OCI-LY1 (cell line): ENCODE measurements around the gene ADAM12.

Experiments
- H2AFZ ChIP-seq: fragments of 200-600 bp; sonication (generic), shearing (Covaris generic); 2 replicates; pipeline ENCODE4 v1.6.0; 2014; ENCODE audit warnings: antibody characterized with exemption, mild to moderate bottlenecking, low read length
- H3F3A ChIP-seq: fragments of 200-600 bp; sonication (generic), shearing (Covaris generic); 2 replicates; pipeline ENCODE4 v1.6.0; 2014; ENCODE audit warnings: mild to moderate bottlenecking, antibody characterized with exemption, low read length, moderate library complexity; ENCODE audit not compliant: insufficient read depth
- H3K27ac ChIP-seq: fragments of 200-600 bp; sonication (generic); 2 replicates; pipeline ENCODE4 v1.5.1; 2014; ENCODE audit warnings: low read length, mixed run types, mild to moderate bottlenecking, low read depth; ENCODE audit not compliant: poor library complexity, severe bottlenecking
- H3K27me3 ChIP-seq: fragments of 200-600 bp; sonication (generic); 2 replicates; pipeline ENCODE4 v1.6.0; 2014; ENCODE audit warnings: antibody characterized with exemption, mild to moderate bottlenecking, low read length, moderate library complexity; ENCODE audit not compliant: insufficient read depth
- H3K36me3 ChIP-seq: fragments of 200-600 bp; sonication (generic); 2 replicates; pipeline ENCODE4 v1.6.1; 2014; ENCODE audit warnings: mild to moderate bottlenecking, antibody characterized with exemption, low read length, moderate library complexity, mixed read lengths; ENCODE audit not compliant: insufficient read depth
- H3K4me1 ChIP-seq: fragments of 200-600 bp; sonication (generic); 2 replicates; pipeline ENCODE4 v1.5.1; 2014; ENCODE audit warnings: mild to moderate bottlenecking, low read length, moderate library complexity; ENCODE audit not compliant: insufficient read depth, severe bottlenecking
- H3K4me2 ChIP-seq: fragments of 200-600 bp; sonication (generic), shearing (Covaris generic); 2 replicates; pipeline ENCODE4 v1.6.1; 2014; ENCODE audit warnings: low read length
- H3K4me3 ChIP-seq: fragments of 200-600 bp; sonication (generic); 2 replicates; pipeline ENCODE4 v1.5.1; 2014; ENCODE audit warnings: low read length, low read depth, mild to moderate bottlenecking, mixed read lengths; ENCODE audit not compliant: poor library complexity, severe bottlenecking
- H3K79me2 ChIP-seq: fragments of 200-600 bp; shearing (Covaris generic); 2 replicates; pipeline ENCODE4 v1.6.1; 2016; ENCODE audit warnings: mixed run types, low read length, mixed read lengths; ENCODE audit not compliant: insufficient read depth
- H3K9ac ChIP-seq: fragments of 200-600 bp; sonication (generic), shearing (Covaris generic); 2 replicates; pipeline ENCODE4 v1.6.1; 2014; ENCODE audit warnings: mild to moderate bottlenecking, low read length, mixed read lengths
- H3K9me2 ChIP-seq: fragments of 200-600 bp; sonication (generic), shearing (Covaris generic); 2 replicates; pipeline ENCODE4 v1.6.1; 2014; ENCODE audit warnings: low read depth, mild to moderate bottlenecking, low read length, mixed read lengths
- H3K9me3 ChIP-seq: fragments of 200-600 bp; shearing (Covaris generic); 2 replicates; pipeline ENCODE4 v1.6.1; 2014; ENCODE audit warnings: low read length, mixed read lengths
- H4K20me1 ChIP-seq: fragments of 200-600 bp; sonication (generic), shearing (Covaris generic); 2 replicates; pipeline ENCODE4 v1.6.0; 2016; ENCODE audit warnings: mild to moderate bottlenecking, low read length; ENCODE audit not compliant: insufficient read depth
- EZH2 ChIP-seq: fragments of 200-600 bp; sonication (generic), shearing (Covaris generic); IDR thresholded peaks from 2 replicates; pipeline ENCODE4 v1.8.0; 2017; ENCODE audit warnings: borderline replicate concordance, mixed run types, mild to moderate bottlenecking, antibody characterized with exemption, low read length, moderate library complexity, mixed read lengths
- TF ChIP-seq, protein P1 (sequence below): fragments of 200-600 bp; sonication (generic), shearing (Covaris generic); IDR thresholded peaks from 2 replicates; pipeline ENCODE4 v1.5.1; 2017; ENCODE audit warnings: mild to moderate bottlenecking, antibody characterized with exemption, low read length, moderate library complexity, mixed read lengths

The ADAM12 gene

DNA sequence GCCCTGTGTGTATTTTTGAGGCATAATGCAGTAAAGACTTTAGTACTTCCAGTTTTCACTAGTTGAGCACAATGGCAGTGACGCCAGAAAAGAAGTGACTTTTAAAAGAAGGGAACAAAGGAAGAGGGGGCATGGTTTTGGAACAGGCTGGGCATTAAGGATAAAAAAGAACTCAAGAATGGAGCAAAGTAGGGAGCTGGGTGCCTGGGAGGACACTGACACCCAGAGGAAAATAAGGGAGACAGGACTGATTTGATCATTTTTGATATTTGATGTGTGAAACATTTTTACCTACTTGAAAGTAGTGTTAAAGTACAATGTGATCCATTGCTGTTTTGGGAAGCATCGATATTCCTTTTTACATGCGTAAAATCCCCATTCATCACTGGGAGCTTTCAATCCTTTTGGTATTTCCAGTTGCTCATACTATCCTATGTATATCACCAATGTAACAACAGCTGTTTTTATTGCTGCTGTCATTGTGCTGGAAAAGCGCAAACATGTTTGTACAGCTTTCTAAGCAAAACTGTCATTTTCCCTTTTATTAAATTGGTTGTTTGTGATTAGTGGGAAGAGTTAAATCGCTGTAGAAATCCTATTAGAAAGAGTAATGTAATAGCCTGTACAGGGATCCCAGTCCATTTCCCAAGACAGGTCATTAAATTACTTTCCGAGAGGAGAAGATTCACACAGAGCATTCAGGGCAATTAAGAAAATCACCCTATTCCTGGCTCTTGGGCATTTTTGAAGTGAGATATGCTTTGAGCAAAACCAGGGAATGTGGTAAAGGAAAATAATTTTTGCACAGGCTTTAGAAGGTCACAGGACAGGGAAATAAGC, 85.2 kb downstream of the ADAM12 start:
- Histone ChIP-seq H3K27me3 (no peaks in the 10 kb centered on the region), H2AFZ (no peak overlapping the region), H3K79me2 (no peaks in the 10 kb centered on the region), H3K9me2 (no peaks in the 10 kb centered on the region), H4K20me1 (no peaks in the 10 kb centered on the region), H3K36me3 (no peaks in the 10 kb centered on the region), H3K4me2 (no peak overlapping the region), H3K4me3 (no peak overlapping the region), H3K27ac (no peak overlapping the region), H3F3A (no peaks in the 10 kb centered on the region), H3K4me1 (no peaks in the 10 kb centered on the region), H3K9me3 (no peaks in the 10 kb centered on the region), H3K9ac (no peak overlapping the region)
- TF ChIP-seq, protein P1, sequence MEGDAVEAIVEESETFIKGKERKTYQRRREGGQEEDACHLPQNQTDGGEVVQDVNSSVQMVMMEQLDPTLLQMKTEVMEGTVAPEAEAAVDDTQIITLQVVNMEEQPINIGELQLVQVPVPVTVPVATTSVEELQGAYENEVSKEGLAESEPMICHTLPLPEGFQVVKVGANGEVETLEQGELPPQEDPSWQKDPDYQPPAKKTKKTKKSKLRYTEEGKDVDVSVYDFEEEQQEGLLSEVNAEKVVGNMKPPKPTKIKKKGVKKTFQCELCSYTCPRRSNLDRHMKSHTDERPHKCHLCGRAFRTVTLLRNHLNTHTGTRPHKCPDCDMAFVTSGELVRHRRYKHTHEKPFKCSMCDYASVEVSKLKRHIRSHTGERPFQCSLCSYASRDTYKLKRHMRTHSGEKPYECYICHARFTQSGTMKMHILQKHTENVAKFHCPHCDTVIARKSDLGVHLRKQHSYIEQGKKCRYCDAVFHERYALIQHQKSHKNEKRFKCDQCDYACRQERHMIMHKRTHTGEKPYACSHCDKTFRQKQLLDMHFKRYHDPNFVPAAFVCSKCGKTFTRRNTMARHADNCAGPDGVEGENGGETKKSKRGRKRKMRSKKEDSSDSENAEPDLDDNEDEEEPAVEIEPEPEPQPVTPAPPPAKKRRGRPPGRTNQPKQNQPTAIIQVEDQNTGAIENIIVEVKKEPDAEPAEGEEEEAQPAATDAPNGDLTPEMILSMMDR = no peak
- TF ChIP-seq EZH2 = no peak

DNA sequence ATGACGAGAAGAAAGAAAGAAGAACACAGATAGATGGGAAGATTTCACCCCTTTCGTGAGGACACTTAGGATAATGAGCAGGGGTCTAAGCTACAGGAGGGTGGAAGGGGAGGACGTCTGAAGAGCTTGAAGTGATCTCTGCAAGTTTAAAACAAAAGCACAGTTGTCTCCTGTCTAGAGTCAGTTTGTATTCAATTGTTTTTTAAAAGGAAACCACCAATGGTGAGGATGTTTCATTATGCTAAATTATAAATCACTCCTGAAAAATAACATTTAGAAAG, 85.9 kb downstream of the ADAM12 start:
- TF ChIP-seq EZH2 = no peak
- TF ChIP-seq, protein P1 = no peak
- Histone ChIP-seq H3K4me2 (no peak overlapping the region), H3K27me3 (no peaks in the 10 kb centered on the region), H3K9me2 (no peaks in the 10 kb centered on the region), H3K4me1 (no peaks in the 10 kb centered on the region), H4K20me1 (no peaks in the 10 kb centered on the region), H3F3A (no peaks in the 10 kb centered on the region), H3K27ac (no peak overlapping the region), H3K79me2 (no peaks in the 10 kb centered on the region), H3K36me3 (no peaks in the 10 kb centered on the region), H2AFZ (no peak overlapping the region), H3K9ac (no peak overlapping the region), H3K4me3 (no peak overlapping the region), H3K9me3 (no peaks in the 10 kb centered on the region)

DNA sequence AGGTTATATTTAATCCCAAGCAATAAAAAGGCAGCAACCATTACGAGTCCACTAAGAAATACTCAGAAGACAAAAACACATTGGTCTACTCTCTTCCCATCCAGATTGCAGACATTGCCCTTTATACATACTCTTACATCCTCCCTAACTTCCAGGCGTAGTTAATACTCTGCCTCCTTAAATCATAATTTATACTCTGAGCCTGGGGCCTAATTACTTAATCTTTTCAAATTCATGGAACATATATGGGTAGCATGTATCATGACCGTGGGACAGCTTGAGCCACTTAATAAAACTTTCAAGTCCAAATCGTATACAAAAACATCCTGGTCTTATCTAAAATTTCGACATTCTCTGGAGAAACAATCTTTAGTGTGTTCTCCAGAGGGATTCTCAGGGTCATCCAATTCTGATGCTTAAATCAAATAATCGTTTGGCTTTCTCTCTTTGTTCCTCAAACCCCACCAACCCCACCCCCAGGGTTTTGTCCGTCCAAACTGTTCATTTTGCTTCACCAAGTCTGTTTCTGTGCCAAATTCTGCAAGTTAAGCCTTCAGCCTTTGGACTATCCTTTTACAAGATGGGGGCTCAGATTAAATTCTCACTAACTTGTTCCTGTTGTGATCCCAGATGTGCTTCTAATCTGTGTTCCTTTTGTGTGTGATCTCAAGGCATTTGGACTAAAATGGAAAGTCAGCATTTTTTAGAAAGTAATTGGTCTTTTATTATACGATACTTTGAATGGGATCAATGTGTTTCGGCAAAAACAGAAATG, 86.4 kb downstream of the ADAM12 start:
- H3K27ac ChIP-seq = no peak overlapping the region
- H3K27me3 ChIP-seq = no peaks in the 10 kb centered on the region
- no peaks in the 10 kb centered on the region for H4K20me1 ChIP-seq
- no peaks in the 10 kb centered on the region for H3F3A ChIP-seq
- TF ChIP-seq EZH2 = no peak
- TF ChIP-seq, protein P1 = no peak
- no peaks in the 10 kb centered on the region for H3K36me3 ChIP-seq
- no peaks in the 10 kb centered on the region for H3K79me2 ChIP-seq
- no peak overlapping the region for H3K9ac ChIP-seq
- H2AFZ ChIP-seq = no peak overlapping the region
- no peaks in the 10 kb centered on the region for H3K9me3 ChIP-seq
- H3K9me2 ChIP-seq = no peaks in the 10 kb centered on the region
- H3K4me2 ChIP-seq = no peak overlapping the region
- no peak overlapping the region for H3K4me3 ChIP-seq
- H3K4me1 ChIP-seq = no peaks in the 10 kb centered on the region
